NCI-H1436 (cell line): Measurements from ENCODE around the gene ZNF428.

Experiments
- DNase-seq: peaks from one replicate; lab custom pipeline; 2025; lab: John Stamatoyannopoulos, UW

The ZNF428 gene

GRCh38 chr19:43562226-43562697 is 57.2 kb downstream of the ZNF428 start:
- no peak for DNase-seq

- no peak for DNase-seq
These were observed 58.1 kb downstream of the ZNF428 start for GRCh38 chr19:43561139-43561970.

GRCh38 chr19:43560687-43561086 is 58.7 kb downstream of the ZNF428 start:
- DNase-seq: no peak
